Smooth muscle cell (in vitro differentiated cells): ENCODE measurements around the gene UNC13C. TPM values are rescaled to one million over a fixed set of nuclear protein-coding genes. Genes with fewer than 3 reads are reported as not detected.
"Not testable (repeated sequence)": the region's sequence is repeated elsewhere in the genome, so short reads cannot be mapped to it uniquely, and the experiment has no call there.

Experiments
- DNase-seq: peaks from one replicate; lab custom pipeline; 2025; ENCODE audit not compliant: unreplicated experiment; lab: John Stamatoyannopoulos, UW
- H2AFZ ChIP-seq: fragments of 200-600 bp; sonication (generic); 2 replicates; pipeline ENCODE4 v1.6.0; 2016; ENCODE audit warnings: antibody characterized with exemption, low read depth, mild to moderate bottlenecking
- H3F3A ChIP-seq: fragments of 200-600 bp; sonication (generic); 2 replicates; pipeline ENCODE4 v1.6.0; 2017; ENCODE audit warnings: antibody characterized with exemption, low read depth
- H3K27ac ChIP-seq: fragments of 200-600 bp; sonication (generic); 2 replicates; pipeline ENCODE4 v1.5.1; 2016; ENCODE audit warnings: low read depth, mild to moderate bottlenecking
- H3K27me3 ChIP-seq: fragments of 200-600 bp; sonication (generic); 2 replicates; pipeline ENCODE4 v1.6.1; 2016; ENCODE audit warnings: low read depth, mild to moderate bottlenecking
- H3K36me3 ChIP-seq: fragments of 200-600 bp; sonication (generic); 2 replicates; pipeline ENCODE4 v1.5.1; 2016; ENCODE audit warnings: low read depth
- H3K4me1 ChIP-seq: fragments of 200-600 bp; sonication (generic); 2 replicates; pipeline ENCODE4 v1.5.1; 2016; ENCODE audit warnings: low read depth
- H3K4me2 ChIP-seq: fragments of 200-600 bp; sonication (generic); 2 replicates; pipeline ENCODE4 v1.6.0; 2016; ENCODE audit warnings: mild to moderate bottlenecking
- H3K4me3 ChIP-seq: fragments of 200-600 bp; sonication (generic); 2 replicates; pipeline ENCODE4 v1.5.1; 2016; ENCODE audit warnings: mild to moderate bottlenecking
- H3K79me2 ChIP-seq: fragments of 200-600 bp; sonication (generic); 2 replicates; pipeline ENCODE4 v1.6.0; 2016; ENCODE audit warnings: low read depth, mild to moderate bottlenecking
- H3K9ac ChIP-seq: fragments of 200-600 bp; sonication (generic); 2 replicates; pipeline ENCODE4 v1.6.0; 2016; ENCODE audit warnings: low read depth
- H3K9me3 ChIP-seq: fragments of 200-600 bp; sonication (generic); replicated peaks from 2 replicates; pipeline ENCODE4 v1.5.1; 2016; ENCODE audit warnings: low read depth
- H4K20me1 ChIP-seq: fragments of 200-600 bp; sonication (generic); 2 replicates; pipeline ENCODE4 v1.6.0; 2016; ENCODE audit warnings: low read depth
- CTCF ChIP-seq: fragments of 200-600 bp; sonication (generic); IDR thresholded peaks from 2 replicates; pipeline ENCODE4 v1.5.1; 2017; ENCODE audit warnings: borderline replicate concordance, mild to moderate bottlenecking, antibody characterized with exemption; ENCODE audit not compliant: insufficient read depth, poor library complexity, severe bottlenecking
- WGBS: methylation state at CpG from one replicate; pipeline ENCODE4 v1.1.7; 2016; ENCODE audit warnings: low lambda C conversion rate; 5-methylcytosine and 5-hydroxymethylcytosine counted together
- polyA plus RNA-seq: library from polyadenylated mRNA; unstranded; fragments of >200 nt; fragmentation: Nextera tagmentation; extraction: Ambion mirVana; gene quantifications from 2 replicates; pipeline ENCODE4 v1.2.1, GENCODE V29; 2016
- total RNA-seq: library from RNA; depleted of rRNA; stranded (reverse); fragments of >200 nt; gene quantifications from 2 replicates; pipeline ENCODE4 v1.2.3, GENCODE V29; 2014

Gene UNC13C
- total RNA-seq (4.0 and 4.7 TPM in 2 replicates), polyA plus RNA-seq (0.46 and 0.85 TPM in 2 replicates)

- 41% methylated on average over 30 of the region's 30 CpGs for WGBS
Observed at GRCh38 chr15:53978253-53978906, at the start of gene UNC13C. UNC13C (plus strand) TSS chr15:53978441; CDS start chr15:54012904, 34,463 bp downstream.

GRCh38 chr15:53936137-53936536, 42.1 kb upstream of the UNC13C start:
- Histone ChIP-seq H3K9ac (no peak overlapping the region), H3K4me1 (no peaks in the 10 kb centered on the region), H3K79me2 (no peaks in the 10 kb centered on the region), H3K27ac (no peak overlapping the region), H3K27me3 (no peaks in the 10 kb centered on the region), H3K36me3 (no peaks in the 10 kb centered on the region), H3K4me3 (no peak overlapping the region), H2AFZ (no peak overlapping the region), H4K20me1 (no peaks in the 10 kb centered on the region), H3K9me3 (no peaks in the 10 kb centered on the region), H3K4me2 (no peak overlapping the region), H3F3A (no peaks in the 10 kb centered on the region)
- no peak for TF ChIP-seq CTCF
- DNase-seq, result no peak

More at GRCh38 chr15:53978253-53978906, at the start of gene UNC13C:
- peaks cover 9% of the 10 kb centered on the region for H3K79me2 ChIP-seq
- H3K4me3 ChIP-seq, result peak within 1 kb of the TSS; percentile 64
- H3K9me3 ChIP-seq, result no peaks in the 10 kb centered on the region
- no peaks in the 10 kb centered on the region for H3K27me3 ChIP-seq
- no peaks in the 10 kb centered on the region for H3F3A ChIP-seq
- peak within 1 kb of the TSS; percentile 95 for H2AFZ ChIP-seq
- H3K9ac ChIP-seq, result peak within 1 kb of the TSS; percentile 31
- peak within 1 kb of the TSS; percentile 16 for H3K27ac ChIP-seq
- no peak for TF ChIP-seq CTCF
- H4K20me1 ChIP-seq, result no peaks in the 10 kb centered on the region
- peak within 1 kb of the TSS; percentile 87 for H3K4me2 ChIP-seq
- no peaks in the 10 kb centered on the region for H3K36me3 ChIP-seq
- no peak for DNase-seq
- no peaks in the 10 kb centered on the region for H3K4me1 ChIP-seq

- not testable (repeated sequence) for H3K27ac ChIP-seq, H3K9me3 ChIP-seq, H3K4me1 ChIP-seq, DNase-seq, H3K36me3 ChIP-seq, H3K9ac ChIP-seq, H3K27me3 ChIP-seq, H3K4me3 ChIP-seq, H3K4me2 ChIP-seq, H3K79me2 ChIP-seq, H3F3A ChIP-seq, H2AFZ ChIP-seq, H4K20me1 ChIP-seq
- WGBS, result 91% methylated on average over 2 of the region's 2 CpGs
Observed at GRCh38 chr15:53937632-53938031, 40.6 kb upstream of the UNC13C start.

GRCh38 chr15:53950572-53950971, 27.7 kb upstream of the UNC13C start:
- 83% methylated on average over 3 of the region's 3 CpGs for WGBS

More at GRCh38 chr15:53950572-53950971, 27.7 kb upstream of the UNC13C start:
- Histone ChIP-seq H3K27ac (no peak overlapping the region), H3K4me3 (no peak overlapping the region), H2AFZ (no peak overlapping the region), H3K9me3 (no peaks in the 10 kb centered on the region), H3K27me3 (no peaks in the 10 kb centered on the region), H3K4me1 (no peaks in the 10 kb centered on the region), H3K4me2 (no peak overlapping the region), H3K79me2 (no peaks in the 10 kb centered on the region), H3F3A (no peaks in the 10 kb centered on the region), H3K36me3 (no peaks in the 10 kb centered on the region), H4K20me1 (no peaks in the 10 kb centered on the region), H3K9ac (no peak overlapping the region)
- DNase-seq, result no peak
- no peak for TF ChIP-seq CTCF
